HG02885 (cell line): ENCODE results near the gene SCT.

Source experiments
- ATAC-seq: cut with Tn5 transposase; IDR thresholded peaks from one replicate; pipeline ENCODE4 v1.9.1; 2021; ENCODE audit warnings: mild to moderate bottlenecking; ENCODE audit not compliant: unreplicated experiment, poor library complexity

Gene SCT

GRCh38 chr11:645536-645935 is 18.6 kb upstream of the SCT start:
- ATAC-seq, result no peak

GRCh38 chr11:643849-644738 is 17.1 kb upstream of the SCT start:
- ATAC-seq, result no peak

- ATAC-seq, result no peak
These were observed 16.4 kb upstream of the SCT start for GRCh38 chr11:643366-643765.

GRCh38 chr11:641806-642370 is 14.9 kb upstream of the SCT start:
- ATAC-seq, result no peak

GRCh38 chr11:640021-640706 is 13.2 kb upstream of the SCT start:
- no peak for ATAC-seq

- no peak for ATAC-seq
These were observed 12.5 kb upstream of the SCT start for GRCh38 chr11:639332-639955.

GRCh38 chr11:638631-639331 is 11.8 kb upstream of the SCT start:
- no peak for ATAC-seq

- no peak for ATAC-seq
These were observed 10.9 kb upstream of the SCT start for GRCh38 chr11:637593-638521.

- ATAC-seq, result no peak
These were observed 10.3 kb upstream of the SCT start for GRCh38 chr11:637333-637592.

GRCh38 chr11:636511-637332 is 9.7 kb upstream of the SCT start, which contains the start of gene DRD4:
TSS of gene DRD4 (plus strand) at chr11:637269. CDS start at chr11:637305, 36 bp downstream.
- ATAC-seq, result no peak

- no peak for ATAC-seq
These were observed 9.0 kb upstream of the SCT start for GRCh38 chr11:635945-636510.

GRCh38 chr11:630871-631270 is 3.9 kb upstream of the SCT start:
- ATAC-seq, result no peak

GRCh38 chr11:629237-629583 is 2.2 kb upstream of the SCT start:
- no peak for ATAC-seq

GRCh38 chr11:628056-628455 is 1.1 kb upstream of the SCT start:
- ATAC-seq, result no peak

- no peak for ATAC-seq
These were observed 261 bp upstream of the SCT start for GRCh38 chr11:627308-627576.

GRCh38 chr11:625636-626268 is 1.2 kb downstream of the SCT start:
- ATAC-seq, result no peak

GRCh38 chr11:624705-625635 is 2.0 kb downstream of the SCT start, which contains the start of gene CDHR5:
TSS of gene CDHR5 (minus strand) at chr11:624955. CDS start at chr11:624902, 53 bp downstream.
- ATAC-seq, result no peak
